GM19455 (cell line): ENCODE measurements around the gene LIG4.

Experiments used
- ATAC-seq: cut with Tn5 transposase; IDR thresholded peaks from one replicate; pipeline ENCODE4 v1.9.1; 2021; ENCODE audit not compliant: unreplicated experiment

LIG4 gene

GRCh38 chr13:108194435-108194936 lies 20.9 kb downstream of the LIG4 start:
- no peak for ATAC-seq

- no peak for ATAC-seq
Measured at GRCh38 chr13:108193806-108194205, 21.5 kb downstream of the LIG4 start.

DNA sequence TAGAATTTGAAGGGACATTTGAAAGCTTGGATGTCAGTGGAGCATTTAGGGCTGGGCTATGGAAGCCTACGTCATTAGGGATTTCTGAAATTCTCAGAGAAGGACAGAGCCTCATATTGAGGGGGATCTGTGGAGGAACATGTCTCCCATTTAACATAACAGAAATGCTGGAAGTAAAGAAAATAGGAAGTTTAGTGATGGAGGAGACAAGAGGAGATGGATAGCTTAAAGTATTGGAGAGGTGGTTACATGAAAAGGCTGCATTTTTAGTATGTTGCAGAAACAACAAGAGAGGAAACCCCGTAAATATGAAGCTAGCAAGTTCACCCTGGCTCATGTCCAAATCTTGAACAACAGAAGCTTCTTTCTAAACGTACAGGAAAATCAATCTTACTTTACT lies 24.4 kb downstream of the LIG4 start:
- no peak for ATAC-seq

DNA sequence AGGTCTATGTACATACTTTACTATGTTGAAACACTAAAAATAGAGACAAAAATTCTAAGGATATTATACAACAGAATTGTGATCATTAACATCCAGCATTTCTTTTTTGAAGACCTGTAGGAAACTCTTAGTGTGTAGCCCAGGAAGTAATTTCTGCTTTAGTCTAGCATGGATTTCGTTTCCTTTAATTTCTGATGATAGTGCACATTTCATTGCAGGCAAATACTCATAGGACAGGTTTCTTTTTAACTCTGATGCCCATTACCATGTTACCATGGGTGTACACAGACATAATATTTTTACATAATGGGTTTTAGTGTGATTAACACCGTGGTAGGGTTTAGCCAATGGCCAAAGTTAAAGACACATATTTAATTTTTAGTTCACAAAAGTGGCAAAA lies 27.1 kb downstream of the LIG4 start:
- no peak for ATAC-seq

GRCh38 chr13:108185223-108185622 lies 30.1 kb downstream of the LIG4 start:
- no peak for ATAC-seq

GRCh38 chr13:108182652-108183051 lies 32.7 kb downstream of the LIG4 start:
- ATAC-seq = no peak

GRCh38 chr13:108178078-108178477 lies 37.3 kb downstream of the LIG4 start:
- ATAC-seq = no peak

- ATAC-seq = no peak
Measured at GRCh38 chr13:108176685-108177274, 38.6 kb downstream of the LIG4 start.

- ATAC-seq = no peak
Measured at GRCh38 chr13:108168929-108169328, 46.4 kb downstream of the LIG4 start.

GRCh38 chr13:108166078-108166477 lies 49.3 kb downstream of the LIG4 start:
- ATAC-seq = no peak

- no peak for ATAC-seq
Measured at GRCh38 chr13:108158746-108159145, 56.6 kb downstream of the LIG4 start.
